ENCODE data around the gene ROM1. TPM values are rescaled to one million over a fixed set of nuclear protein-coding genes. Genes with fewer than 3 reads are reported as not detected.
A peak's percentile ranks its signal among the peaks of the same experiment; 100 is the strongest.

ROM1 gene
- total RNA-seq (2014; rRNA removed; shearing (Covaris generic)) (0.24 TPM in 1 of 2 replicates, not detected in the other), polyA plus RNA-seq (2016; fragmentation: Nextera tagmentation; extraction: Ambion mirVana) (0.65 and 0.89 TPM in 2 replicates)
- long read RNA-seq, partial matches to known transcripts, result 0 of 1 reads
- long read RNA-seq, other reads (novel, unspliced or antisense), result 0 of 1 reads

GRCh38 chr11:62612366-62613290, at the start of gene ROM1, which contains the start of gene EML3:
ROM1 (plus strand) TSS chr11:62613257; CDS start chr11:62613282, 25 bp downstream.
EML3 (minus strand) TSS chr11:62612775; CDS start chr11:62612457, 318 bp downstream.
- peaks cover 18% of the 10 kb centered on the region for H3F3A ChIP-seq (replicated peaks; ENCODE audit: low read depth)
- TF ChIP-seq JUNB (IDR thresholded peaks at IDR 0.05; ENCODE audit: unreplicated experiment) (no peak), EZH2phosphoT487 (IDR thresholded peaks at IDR 0.05; ENCODE audit: unreplicated experiment) (no peak), CREB1 (CRISPR knock-in tag; IDR thresholded peaks at IDR 0.05; ENCODE audit: low read depth) (0 out of 2 replicates have a peak, but pooled peaks have one; percentile 38), ZNF462 (CRISPR knock-in tag; IDR thresholded peaks at IDR 0.05) (no peak), POLR2AphosphoS5 (IDR thresholded peaks at IDR 0.05; ENCODE audit: low read depth) (peak; percentile 27; the same call in 1 of the 2 replicates), STAT1 (IDR thresholded peaks at IDR 0.05; ENCODE audit: unreplicated experiment) (no peak), CTCF (conservative IDR thresholded peaks at IDR 0.05; ENCODE audit: low read depth in 2 of 2) (peak; percentile 67 to 91), REST (IDR thresholded peaks at IDR 0.05; ENCODE audit: unreplicated experiment) (no peak)
- Mint-ChIP-seq H3K9me3 (peaks cover 4% of the 10 kb centered on the region; the same call in 2 of the 3 replicates), H3K36me3 (ENCODE audit: low read depth) (peaks cover 12% of the 10 kb centered on the region), H3K4me3 (peak within 1 kb of the TSS; percentile 85), H3K4me1 (peaks cover 37% of the 10 kb centered on the region), H3K27ac (peak within 1 kb of the TSS; percentile 81), H3K27me3 (ENCODE audit: insufficient read depth, low read depth, poor library complexity) (peaks cover 26% of the 10 kb centered on the region)
- no peaks in the 10 kb centered on the region for H3K9me2 ChIP-seq (ENCODE audit: insufficient read depth)
- DNase-seq (ENCODE audit: low spot score) (peak; percentile 97), ATAC-seq (peak; percentile 87)
- peak within 1 kb of the TSS; percentile 83 for H3K4me3 ChIP-seq
- no peaks in the 10 kb centered on the region for H3K36me3 ChIP-seq (ENCODE audit: insufficient read depth)
- H3K4me1 ChIP-seq (ENCODE audit: insufficient read depth), result peaks cover 8% of the 10 kb centered on the region; the same call in 1 of the 2 replicates
- no peaks in the 10 kb centered on the region for H3K79me2 ChIP-seq (replicated peaks; ENCODE audit: insufficient read depth)
- H3K27me3 ChIP-seq (ENCODE audit: insufficient read depth), result peaks cover 11% of the 10 kb centered on the region; the same call in 1 of the 2 replicates
- peak within 1 kb of the TSS; percentile 69; the same call in 1 of the 2 replicates for H3K27ac ChIP-seq (ENCODE audit: low read depth)
- peak within 1 kb of the TSS; percentile 98 for H2AFZ ChIP-seq
- H4K20me1 ChIP-seq (replicated peaks; ENCODE audit: insufficient read depth), result no peaks in the 10 kb centered on the region
- H3K4me2 ChIP-seq, result peak within 1 kb of the TSS; percentile 96

Measured in GM23338 (cell line).